HG03521 (cell line): ENCODE data around the gene TMEM232.
A peak's percentile ranks its signal among the peaks of the same experiment; 100 is the strongest.
"Not testable (repeated sequence)": the region's sequence is repeated elsewhere in the genome, so short reads cannot be mapped to it uniquely, and the experiment has no call there.

ENCODE experiments used
- ATAC-seq: cut with Tn5 transposase; IDR thresholded peaks from one replicate; pipeline ENCODE4 v1.9.1; 2021; ENCODE audit warnings: mild to moderate bottlenecking, moderate library complexity; ENCODE audit not compliant: unreplicated experiment

The TMEM232 gene

DNA sequence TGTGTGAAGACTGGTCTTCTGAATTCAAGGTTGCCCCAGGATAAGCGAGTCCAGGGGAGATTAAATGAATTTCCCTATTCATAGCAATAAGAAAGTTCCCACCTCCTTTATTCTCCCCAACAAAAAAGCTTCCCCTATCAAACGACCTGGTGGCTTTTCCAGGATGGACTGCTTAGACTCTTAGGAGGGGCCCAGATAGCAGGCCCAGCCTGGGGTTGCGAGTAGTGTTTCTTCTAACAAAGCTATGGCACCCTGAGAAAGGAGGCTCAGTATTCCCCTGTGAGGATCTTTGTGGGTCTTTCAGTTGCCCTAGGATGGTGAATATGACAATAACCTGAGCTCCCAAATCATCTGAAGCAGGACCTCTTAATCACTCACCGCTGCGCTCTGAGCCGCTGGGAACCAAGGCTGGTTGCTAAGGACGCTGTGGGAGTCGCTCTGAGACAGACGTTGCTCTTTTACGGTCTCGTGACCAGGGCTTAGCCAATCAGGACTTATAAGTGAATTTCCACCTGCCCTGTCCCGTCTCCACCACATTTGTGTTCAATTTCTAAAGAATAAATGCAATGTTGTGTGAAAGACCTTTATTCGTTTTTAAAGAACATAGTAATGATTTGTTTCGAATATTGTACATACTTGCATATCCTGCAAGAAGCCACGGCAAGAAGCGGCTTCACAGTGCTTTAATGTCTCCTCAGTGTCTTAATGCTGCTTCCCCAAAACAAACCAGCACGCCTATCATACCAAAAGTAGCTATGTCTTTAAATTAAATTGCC is at the start of gene TMEM232:
TSS of gene TMEM232 (minus strand) at position 423 of the 776 bp plus-strand sequence. CDS start 59,319 bp downstream, outside the sequence.
- peak; percentile 100 for ATAC-seq

DNA sequence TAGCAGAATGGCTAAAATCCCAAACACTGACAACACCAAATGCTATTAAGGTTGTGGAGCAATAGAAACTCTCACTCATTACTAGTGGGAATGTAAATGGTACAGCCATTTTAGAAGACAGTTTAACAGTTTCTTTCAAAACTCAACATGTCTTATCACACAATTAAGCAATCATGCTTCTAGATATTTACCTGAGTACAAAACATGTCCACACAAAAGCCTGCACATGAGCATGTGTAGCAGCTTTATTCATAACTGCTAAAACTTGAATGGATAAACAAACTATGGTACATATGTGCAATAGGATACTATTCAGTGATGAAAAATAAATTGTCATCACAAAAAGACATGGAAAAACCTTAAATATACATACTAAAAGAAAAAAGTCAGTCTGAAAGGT is 43.8 kb upstream of the TMEM232 start:
- ATAC-seq, result no peak

DNA sequence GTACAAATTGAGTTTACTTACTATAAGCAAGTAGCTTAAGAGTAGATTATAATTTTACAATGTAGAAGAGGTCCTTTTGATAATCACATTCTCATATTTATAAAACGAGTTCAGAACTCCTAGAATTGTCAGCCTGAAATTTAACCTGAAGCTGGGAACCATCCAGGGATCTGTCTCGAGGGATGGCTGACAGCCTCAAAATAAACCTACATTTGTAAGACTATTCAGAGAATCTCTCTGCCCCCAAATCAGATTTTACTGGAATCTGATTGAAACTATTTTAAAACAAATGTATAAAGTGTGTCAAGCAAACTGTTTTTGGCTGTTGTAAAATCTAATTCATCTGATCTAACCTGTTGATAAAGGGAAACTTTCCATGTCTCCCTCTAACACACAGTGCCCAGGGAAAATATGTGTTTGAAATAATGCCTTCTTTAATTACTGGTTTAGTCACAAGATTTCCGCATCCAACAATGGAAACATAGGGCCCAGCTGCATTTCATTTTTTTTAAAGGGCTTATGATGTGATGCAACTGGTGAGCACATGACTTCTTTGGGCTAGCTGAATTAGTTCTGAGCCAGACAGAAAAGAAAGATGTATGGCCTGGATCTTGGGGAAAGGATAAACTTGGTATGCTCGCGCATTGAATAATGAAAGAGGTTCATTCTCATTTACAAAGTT is 42.7 kb upstream of the TMEM232 start:
- no peak for ATAC-seq

DNA sequence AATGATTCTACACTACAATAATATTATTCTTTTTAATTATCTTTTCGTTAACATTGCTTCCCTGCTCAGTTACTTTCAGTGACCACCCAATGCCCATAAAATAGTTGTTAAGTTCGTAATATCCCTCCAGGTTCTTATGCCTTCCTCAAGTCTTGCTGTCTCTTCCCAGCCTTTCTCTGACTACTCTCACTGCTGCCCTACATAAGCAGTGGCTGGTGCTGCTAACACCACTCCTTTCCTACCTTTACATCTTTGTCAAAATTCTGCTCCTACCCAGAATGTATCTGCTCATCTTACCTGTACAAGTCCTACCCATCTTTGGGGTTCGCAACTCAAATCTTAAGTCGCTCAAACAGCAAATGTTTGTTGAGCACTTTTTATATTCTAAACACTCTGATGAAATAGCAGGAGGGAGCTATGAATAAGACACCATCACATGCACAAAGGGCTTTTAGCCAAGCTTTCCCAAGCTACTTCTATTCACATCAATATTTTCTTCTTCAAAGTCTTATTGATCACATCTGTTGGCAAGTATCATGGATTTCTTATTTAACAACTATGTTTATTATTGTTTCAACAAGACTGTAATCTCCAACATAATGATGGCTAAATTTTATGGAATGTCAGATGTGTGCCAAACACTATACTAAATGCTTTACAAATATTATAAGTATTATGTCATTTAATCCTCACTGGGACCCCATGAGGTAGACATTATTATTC is 41.8 kb upstream of the TMEM232 start:
- ATAC-seq, result no peak

DNA sequence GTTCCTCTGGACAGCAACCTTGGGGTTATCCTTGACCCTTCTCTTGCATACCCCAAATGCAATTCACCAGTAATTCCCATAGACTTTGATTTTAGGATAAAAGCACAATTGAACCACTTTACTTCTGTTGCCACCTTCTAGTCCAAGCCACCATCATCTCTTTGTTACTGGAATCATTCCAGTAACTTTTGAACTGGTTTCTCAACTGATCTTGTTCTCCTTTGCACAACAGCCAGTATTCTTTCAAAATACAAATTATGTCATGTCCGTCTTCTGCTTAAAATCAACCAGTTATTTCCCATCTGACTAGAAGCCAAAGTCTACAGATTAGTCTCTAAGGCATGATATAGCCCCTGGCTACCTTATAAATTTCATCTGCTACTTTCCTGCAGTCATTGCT is 33.7 kb upstream of the TMEM232 start:
- no peak for ATAC-seq

DNA sequence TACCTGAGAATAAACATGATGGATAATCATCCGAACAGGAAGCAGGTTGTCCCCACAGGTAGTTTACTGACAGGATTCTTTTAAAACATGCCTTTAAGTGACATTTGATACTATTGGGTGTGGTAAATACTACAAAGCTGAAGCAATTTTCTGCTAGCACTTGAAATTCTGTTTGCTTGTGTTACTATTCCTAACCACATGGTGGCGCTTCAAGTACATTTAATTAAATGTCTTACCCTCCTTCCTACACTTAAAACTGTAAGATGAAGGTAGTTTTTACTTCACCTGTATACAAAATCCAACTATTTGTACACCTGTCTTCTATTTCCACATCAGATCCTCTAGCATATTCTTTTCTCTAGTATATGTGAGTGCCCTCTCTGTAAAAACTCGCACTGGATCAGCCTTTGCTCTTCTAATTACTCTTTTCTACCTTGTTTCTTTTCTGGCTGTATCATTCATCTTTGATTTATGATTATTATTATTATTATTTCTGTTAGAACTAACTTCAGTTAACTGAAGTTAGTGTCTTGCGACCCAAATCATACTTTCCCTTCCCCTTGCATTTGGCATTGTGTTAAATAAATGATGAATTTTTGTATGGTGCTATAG is 30.8 kb upstream of the TMEM232 start:
- ATAC-seq, result no peak

DNA sequence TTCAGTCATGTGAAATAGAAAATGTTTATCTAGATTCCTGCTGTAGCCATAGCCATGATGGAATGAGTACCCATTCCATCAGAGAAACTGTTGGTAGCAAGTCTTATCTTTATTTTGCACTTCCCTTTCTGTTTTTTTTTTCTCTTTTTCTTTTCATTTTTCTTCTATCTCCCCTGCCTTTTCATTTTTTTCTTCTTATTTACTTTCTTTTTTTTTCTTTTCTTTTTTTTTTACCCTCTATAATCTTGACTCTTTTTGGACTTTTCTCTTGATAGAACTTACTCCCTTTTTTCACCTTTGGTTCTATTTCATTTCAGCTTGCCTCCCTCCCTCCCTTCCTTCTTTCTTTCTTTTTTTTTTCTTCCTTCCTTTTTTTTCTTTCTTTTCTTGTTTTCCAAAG is 27.7 kb upstream of the TMEM232 start:
- ATAC-seq, result no peak

DNA sequence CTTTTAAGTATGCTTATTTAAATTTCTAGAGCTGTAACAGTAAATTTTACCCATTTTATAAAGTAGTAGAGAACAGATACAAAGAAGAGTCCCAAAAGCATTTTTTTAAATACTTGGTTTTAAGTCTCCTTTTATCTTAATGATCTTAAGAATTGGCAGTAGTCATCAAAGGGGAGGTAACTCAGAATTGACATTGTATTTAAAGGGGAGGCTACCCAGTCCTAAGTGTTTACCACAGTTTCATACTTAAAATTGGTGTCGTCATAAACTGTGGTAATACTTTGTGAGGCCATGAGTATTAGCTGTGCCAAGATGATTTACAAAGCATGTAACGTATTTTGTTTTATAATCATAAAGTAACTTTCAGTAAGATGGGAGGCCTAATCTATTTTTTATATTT is 27.1 kb upstream of the TMEM232 start:
- no peak for ATAC-seq

DNA sequence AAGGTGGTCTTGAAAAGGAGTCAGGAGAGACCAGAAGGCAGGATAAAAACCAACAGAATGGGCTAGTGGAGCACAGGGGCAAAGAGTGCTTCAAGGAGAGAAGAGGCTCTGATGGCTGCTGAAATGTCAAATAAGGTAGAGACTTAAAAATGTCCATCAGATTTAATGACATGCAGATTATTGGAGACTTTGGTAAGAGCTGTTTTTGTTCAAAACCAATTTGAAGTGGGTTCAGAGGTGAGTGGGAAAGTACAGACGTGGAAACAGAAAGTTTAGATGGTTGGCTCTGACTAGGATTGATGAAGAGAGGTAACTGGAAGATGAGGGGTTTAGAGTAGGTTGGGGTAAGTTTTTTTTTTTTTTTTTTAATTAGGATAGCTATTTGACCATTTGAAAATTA is 26.5 kb upstream of the TMEM232 start:
- ATAC-seq, result peak; percentile 8

DNA sequence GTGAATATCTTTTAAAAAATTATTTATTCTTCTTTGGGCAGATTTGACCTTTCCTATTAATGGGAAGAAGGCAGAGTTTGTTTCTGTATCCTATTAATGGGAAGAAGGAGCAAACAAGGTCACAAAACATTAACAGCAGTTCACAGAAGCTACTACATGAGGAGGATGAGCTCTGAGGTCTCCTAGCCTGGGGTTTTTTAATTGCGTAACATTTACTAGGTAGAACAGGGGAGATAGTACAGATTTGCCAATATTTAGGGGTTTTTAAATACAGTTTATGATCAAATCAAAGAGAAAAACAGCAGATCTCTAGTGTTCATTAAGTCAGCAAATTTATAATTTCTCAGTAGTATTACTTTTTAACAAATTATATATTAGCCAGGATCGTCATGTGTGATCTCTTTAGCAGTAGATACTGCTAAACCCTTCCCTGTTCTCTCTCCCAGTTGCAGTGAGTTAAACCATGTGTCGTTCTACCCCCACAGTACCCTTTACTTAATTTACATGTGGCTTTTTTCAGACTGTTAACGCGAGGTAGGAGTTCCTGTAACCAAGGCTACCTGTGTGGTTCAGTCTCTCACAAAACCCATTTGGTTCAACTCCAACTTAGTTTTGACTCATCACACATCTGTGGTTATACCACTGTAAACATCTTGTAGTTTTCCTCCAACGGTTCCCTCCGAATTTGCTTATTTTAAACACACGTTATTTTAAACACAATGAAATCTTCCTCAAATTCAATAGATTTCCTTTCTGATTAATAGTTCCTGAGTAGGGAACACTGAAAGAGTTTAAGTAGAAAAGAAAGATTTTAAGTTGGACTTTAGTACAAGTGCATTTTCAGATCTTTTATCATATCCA is 25.7 kb upstream of the TMEM232 start:
- peak; percentile 98 for ATAC-seq

DNA sequence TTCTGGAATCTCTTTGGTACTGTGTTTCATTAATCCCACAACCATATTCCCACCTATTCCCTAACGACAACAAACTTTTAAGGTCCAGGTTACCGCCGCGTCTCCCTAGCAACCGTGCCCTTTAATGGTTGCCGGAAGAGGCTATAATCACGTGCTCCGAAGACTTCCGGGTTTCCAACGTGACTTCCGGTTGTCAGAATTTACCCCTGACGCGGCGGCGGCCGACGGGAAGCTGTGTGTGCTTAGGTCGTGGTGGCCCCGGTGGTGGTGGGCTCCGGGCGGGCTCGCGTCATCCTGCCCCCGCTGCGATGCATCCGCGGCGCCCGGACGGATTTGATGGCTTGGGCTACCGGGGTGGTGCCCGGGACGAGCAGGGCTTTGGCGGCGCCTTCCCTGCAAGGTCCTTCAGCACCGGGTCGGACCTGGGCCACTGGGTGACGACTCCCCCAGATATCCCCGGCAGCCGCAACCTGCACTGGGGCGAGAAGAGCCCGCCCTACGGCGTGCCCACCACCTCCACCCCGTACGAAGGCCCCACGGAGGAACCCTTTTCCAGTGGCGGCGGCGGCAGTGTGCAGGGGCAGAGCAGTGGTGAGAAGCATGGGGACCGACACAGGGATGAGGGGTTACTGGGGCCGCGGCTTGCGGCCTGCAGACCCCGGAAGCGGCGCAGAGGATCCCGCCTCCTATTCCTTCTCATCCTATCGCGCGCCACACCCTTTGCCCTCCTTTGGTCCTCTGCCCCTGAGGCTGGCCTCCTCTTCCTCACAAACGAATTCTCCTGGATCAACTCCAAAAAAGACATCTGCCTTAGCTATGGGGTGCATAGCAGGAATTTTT is 12.6 kb upstream of the TMEM232 start, which contains the start of gene SLC25A46:
TSS of gene SLC25A46 (plus strand) at position 196 of the 840 bp plus-strand sequence. CDS start at position 309, 113 bp downstream.
- ATAC-seq, result peak; percentile 93

DNA sequence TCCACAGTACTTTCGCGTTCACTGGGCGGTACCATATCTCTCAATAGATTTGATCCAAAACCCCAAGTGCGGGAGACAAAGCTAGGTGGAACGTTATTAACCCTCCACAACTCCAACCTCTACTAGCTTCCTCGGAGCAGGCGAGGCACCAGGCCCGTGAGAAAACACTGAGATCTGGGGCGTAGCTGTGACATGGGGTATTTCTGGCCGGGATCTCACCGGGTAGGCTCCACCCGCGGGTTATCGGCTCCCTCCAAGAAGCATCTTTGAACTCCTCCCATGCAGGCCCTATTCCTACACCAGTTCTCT is 12.0 kb upstream of the TMEM232 start:
- peak; percentile 71 for ATAC-seq

DNA sequence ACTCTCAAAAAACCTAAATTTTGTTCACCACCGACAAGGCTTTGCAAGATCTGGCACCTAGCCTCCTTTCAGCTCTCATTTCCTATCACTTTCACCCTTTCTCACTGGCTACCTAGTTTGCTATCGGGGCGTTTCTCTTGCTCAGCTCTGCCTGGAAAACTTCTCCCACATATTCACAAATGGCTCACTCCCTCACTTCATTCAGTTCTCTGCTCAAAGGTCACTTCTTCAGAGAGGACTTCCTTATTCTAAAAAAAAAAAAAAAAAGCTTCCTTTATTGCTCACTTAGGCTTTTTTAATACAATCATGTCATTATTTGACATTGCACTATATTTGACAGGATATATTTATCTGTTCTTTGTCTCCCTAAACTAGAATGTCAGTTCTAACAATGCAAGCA is 10.3 kb upstream of the TMEM232 start:
- no peak for ATAC-seq

DNA sequence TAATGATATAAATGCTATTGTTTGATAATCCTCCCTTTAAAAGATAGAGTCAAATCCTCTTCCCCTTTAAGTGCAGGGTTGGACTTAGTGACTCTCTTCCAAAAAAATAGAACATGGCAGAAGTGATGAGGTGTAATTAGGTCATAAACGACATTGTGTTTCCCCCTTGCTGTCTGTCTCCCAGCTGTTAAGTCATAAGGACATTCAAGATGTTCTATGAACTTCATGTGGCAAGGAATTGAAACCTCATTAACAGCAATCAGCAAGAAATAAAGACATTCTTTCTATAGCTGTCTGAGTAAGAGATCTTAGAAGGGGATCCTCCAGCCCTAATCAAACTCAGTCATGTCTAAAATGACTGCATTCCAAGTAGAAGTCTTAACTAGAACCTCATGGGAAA is 9.1 kb upstream of the TMEM232 start:
- no peak for ATAC-seq

DNA sequence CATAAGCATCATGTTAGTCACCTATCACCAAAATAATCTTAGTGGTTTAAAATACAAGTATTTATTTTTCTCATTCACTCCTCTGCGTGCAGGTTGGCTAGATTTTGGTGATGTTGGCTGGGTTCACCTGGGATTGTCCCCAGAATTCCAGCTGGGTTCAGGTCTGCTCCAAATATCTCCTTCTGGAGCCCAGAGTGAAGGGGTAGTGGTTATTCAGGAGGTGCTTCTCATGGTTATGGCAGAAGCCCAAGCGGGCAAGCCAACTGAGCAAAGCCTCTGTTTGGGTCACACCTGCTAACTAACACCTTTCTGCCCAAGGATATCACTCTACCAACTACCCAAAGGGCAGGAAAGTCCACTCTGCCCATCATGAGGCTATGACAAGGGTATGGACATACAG is 7.6 kb upstream of the TMEM232 start:
- no peak for ATAC-seq

DNA sequence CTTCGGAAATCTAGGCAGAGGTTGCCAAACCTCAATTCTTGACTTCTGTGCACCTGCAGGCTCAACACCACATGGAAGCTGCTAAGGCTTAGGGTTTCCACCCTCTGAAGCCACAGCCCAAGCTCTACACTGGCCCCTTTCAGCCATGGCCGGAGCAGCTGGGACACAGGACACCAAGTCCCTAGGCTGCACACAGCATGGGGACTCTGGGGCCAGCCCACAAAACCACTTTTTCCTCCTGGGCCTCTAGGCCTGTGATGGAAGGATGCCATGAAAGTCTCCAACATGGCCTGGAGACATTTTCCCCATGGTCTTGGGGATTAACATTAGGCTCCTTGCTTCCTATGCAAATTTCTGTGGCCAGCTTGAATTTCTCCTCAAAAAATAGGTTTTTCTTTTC is 5.0 kb upstream of the TMEM232 start:
- not testable (repeated sequence) for ATAC-seq

DNA sequence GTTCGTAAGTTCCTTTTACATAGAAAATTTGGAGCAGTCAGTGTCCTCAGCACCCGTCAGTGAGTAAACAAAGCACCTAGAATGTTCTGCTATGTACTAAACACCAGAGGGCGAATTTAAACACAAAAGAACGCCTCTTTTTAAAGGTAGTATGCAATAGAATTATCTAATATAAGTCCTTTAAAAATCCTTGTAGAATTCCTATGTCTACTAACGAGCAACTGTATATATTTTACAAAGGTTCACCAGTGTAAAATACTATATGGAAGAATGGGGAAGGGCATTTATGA is 499 bp upstream of the TMEM232 start:
- ATAC-seq, result peak; percentile 57

DNA sequence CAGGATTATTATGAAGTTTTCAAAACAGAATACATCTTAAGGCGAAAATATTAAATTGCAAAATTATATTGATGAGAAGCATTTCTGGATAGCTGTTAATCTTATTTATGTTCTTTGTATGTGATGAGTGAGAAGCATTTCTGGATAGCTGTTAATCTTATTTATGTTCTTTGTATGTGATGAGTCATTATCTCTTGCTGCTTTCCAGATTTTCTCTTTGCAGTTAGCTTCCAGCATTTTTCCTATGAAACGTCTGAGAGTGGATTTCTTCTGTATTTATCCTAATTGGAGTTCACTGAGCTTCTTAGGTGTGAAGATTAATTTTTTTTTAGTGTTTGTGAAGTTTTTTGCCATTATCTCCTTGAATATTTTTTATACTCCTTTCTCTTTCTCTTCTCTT is 8.2 kb downstream of the TMEM232 start:
- ATAC-seq, result no peak

DNA sequence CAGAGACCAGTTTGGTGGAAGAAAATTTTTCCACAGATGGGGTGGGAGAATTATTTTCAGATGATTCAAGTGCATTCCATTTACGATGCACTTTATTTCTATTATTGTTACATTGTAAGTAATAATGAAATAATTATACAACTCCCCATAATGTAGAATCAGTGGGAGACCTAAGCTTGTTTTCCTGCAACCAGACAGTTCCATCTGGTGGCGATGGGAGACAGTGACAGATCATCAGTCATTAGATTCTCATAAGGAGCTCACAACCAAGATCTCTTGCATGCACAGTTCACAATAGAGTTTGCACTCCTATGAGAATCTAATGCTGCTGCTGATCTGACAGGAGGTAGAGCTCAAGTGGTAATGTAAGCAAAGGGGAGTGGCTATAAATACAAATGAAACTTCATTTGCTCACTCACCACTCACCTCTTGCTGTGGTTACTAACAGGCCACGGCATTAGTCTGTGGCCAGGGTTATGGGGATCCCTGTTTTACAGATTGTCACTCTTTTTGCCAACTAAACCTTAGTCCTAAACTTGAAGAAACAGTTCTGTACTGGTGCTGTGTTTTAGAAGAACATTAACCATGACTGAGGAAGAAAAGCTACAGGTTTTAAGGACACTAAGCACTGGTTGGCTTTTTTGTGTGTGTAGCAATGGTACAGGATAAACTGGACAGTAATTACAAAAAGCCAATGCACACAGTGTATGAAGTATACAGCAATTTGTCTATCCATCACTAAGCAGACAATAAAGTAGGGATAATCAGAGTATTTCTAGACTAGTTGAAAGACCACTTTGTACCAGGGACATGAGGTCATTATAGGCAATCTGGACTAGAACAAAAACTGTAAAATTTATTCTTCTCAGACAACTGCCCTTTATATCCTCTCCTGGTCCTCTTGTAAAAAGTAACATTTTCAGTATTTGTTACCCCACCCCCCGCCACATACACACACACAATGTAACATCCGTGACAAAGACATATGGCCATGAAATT is 9.9 kb downstream of the TMEM232 start:
- ATAC-seq, result peak; percentile 86
